HEK293 (cell line): ENCODE measurements around the gene KDM4B.

Experiments used
- ZBTB17 ChIP-seq: fragments of 450-650 bp; formaldehyde crosslinking; IDR thresholded peaks from 2 replicates; pipeline ENCODE4 v1.5.1; 2016; ENCODE audit warnings: missing biosample characterization, missing genetic modification characterization
- ZFP41 ChIP-seq: fragments of 450-650 bp; formaldehyde crosslinking; IDR thresholded peaks from 2 replicates; pipeline ENCODE4 v1.5.1; 2016; ENCODE audit warnings: missing biosample characterization, missing genetic modification characterization, borderline replicate concordance

GRCh38 chr19:5078182-5078581, 109.3 kb downstream of the KDM4B start:
- TF ChIP-seq ZFP41 (tag by site-specific recombination) (no peak), ZBTB17 (tag by site-specific recombination) (no peak)
